Fibroblast of villous mesenchyme (primary cell): ENCODE measurements around the gene SYVN1. TPM values are rescaled to one million over a fixed set of nuclear protein-coding genes. Genes with fewer than 3 reads are reported as not detected.
A peak's percentile ranks its signal among the peaks of the same experiment; 100 is the strongest.

Experiments
- DNase-seq: peaks from one replicate; pipeline ENCODE4 v3.0.0-alpha.2; 2010; ENCODE audit warnings: low read depth
- H3K4me3 ChIP-seq: 2 replicates; pipeline ENCODE4 v1.5.1; 2011; ENCODE audit warnings: low read depth, mild to moderate bottlenecking, low read length
- CTCF ChIP-seq: IDR thresholded peaks from 2 replicates; pipeline ENCODE4 v1.5.1; 2012; ENCODE audit warnings: low read depth, mild to moderate bottlenecking, low read length; ENCODE audit not compliant: insufficient read depth
- total RNA-seq: library from RNA; depleted of rRNA; stranded (reverse); fragments of >200 nt; gene quantifications from 2 replicates; pipeline ENCODE4 v1.2.3, GENCODE V29; 2012

The SYVN1 gene
- total RNA-seq, 1 donor = 13.0 TPM

GRCh38 chr11:65104628-65105027 lies 29.7 kb downstream of the SYVN1 start:
- TF ChIP-seq CTCF = no peak
- H3K4me3 ChIP-seq = no peak overlapping the region
- DNase-seq = no peak

GRCh38 chr11:65103476-65103875 lies 30.8 kb downstream of the SYVN1 start:
- DNase-seq = no peak
- no peak overlapping the region for H3K4me3 ChIP-seq
- no peak for TF ChIP-seq CTCF

- no peak for TF ChIP-seq CTCF
- no peak overlapping the region for H3K4me3 ChIP-seq
- DNase-seq = no peak
Measured at GRCh38 chr11:65102142-65103095, 31.9 kb downstream of the SYVN1 start.

- no peak overlapping the region for H3K4me3 ChIP-seq
- TF ChIP-seq CTCF = peak; percentile 3
- DNase-seq = no peak
Measured at GRCh38 chr11:65100674-65101350, 33.5 kb downstream of the SYVN1 start.

GRCh38 chr11:65096926-65097325 lies 37.4 kb downstream of the SYVN1 start:
- H3K4me3 ChIP-seq = peak overlapping the region; percentile 79
- TF ChIP-seq CTCF = no peak
- no peak for DNase-seq

GRCh38 chr11:65095974-65096806 lies 38.1 kb downstream of the SYVN1 start, which contains the start of gene VPS51:
VPS51 (plus strand) TSS chr11:65096214; CDS start chr11:65096251, 37 bp downstream.
- peak; percentile 92 for DNase-seq
- TF ChIP-seq CTCF = no peak
- H3K4me3 ChIP-seq = peak within 1 kb of the TSS; percentile 79
